ENCODE data around the gene IP6K3. TPM values are rescaled to one million over a fixed set of nuclear protein-coding genes. Genes with fewer than 3 reads are reported as not detected.

The IP6K3 gene
- total and polyA plus RNA-seq, 12 donors: 0.06 to 1.6 (median 0.71) TPM; not detected in 3

- DNase-seq: no peak
- H3K4me3 ChIP-seq: no peak overlapping the region
- no peaks in the 10 kb centered on the region for H3K4me1 ChIP-seq (replicated peaks in 1 of 2)
- H3K36me3 ChIP-seq (replicated peaks in 1 of 2): no peaks in the 10 kb centered on the region
- WGBS, 4 donors: 77 to 80% (median 78%) methylated on average over 8 to 10 of the region's 10 CpGs
- no peak for TF ChIP-seq POLR2A (IDR thresholded peaks at IDR 0.05)
- no peak for TF ChIP-seq CTCF (IDR thresholded peaks at IDR 0.05)
- intact Hi-C loops (cut with DNase I): no loop called here
- H3K27me3 ChIP-seq: peaks cover 10% of the 10 kb centered on the region
- H3K9me3 ChIP-seq (replicated peaks in 1 of 3): no peaks in the 10 kb centered on the region
- H3K27ac ChIP-seq: no peak overlapping the region
Measured at GRCh38 chr6:33730611-33731010, 16.1 kb downstream of the IP6K3 start.

GRCh38 chr6:33729059-33729458, 17.6 kb downstream of the IP6K3 start:
- TF ChIP-seq POLR2A (IDR thresholded peaks at IDR 0.05) (no peak), CTCF (IDR thresholded peaks at IDR 0.05) (no peak)
- H3K27ac ChIP-seq: no peak overlapping the region
- no peaks in the 10 kb centered on the region for H3K4me1 ChIP-seq (replicated peaks in 1 of 2)
- no peak overlapping the region for H3K4me3 ChIP-seq
- H3K36me3 ChIP-seq (replicated peaks in 1 of 2): no peaks in the 10 kb centered on the region
- H3K9me3 ChIP-seq (replicated peaks in 1 of 3): no peaks in the 10 kb centered on the region
- intact Hi-C loops (cut with DNase I): no loop called here
- peaks cover 3% of the 10 kb centered on the region for H3K27me3 ChIP-seq
- no peak for DNase-seq
- 84 to 95% (median 89%) methylated on average over 4 to 6 of the region's 6 CpGs for WGBS, 4 donors

- peaks cover 3% of the 10 kb centered on the region for H3K27me3 ChIP-seq
- H3K36me3 ChIP-seq (replicated peaks in 1 of 2): no peaks in the 10 kb centered on the region
- WGBS, 4 donors: 78 to 93% (median 85%) methylated on average over 10 to 11 of the region's 11 CpGs
- DNase-seq: no peak
- TF ChIP-seq POLR2A (IDR thresholded peaks at IDR 0.05): no peak
- TF ChIP-seq CTCF (IDR thresholded peaks at IDR 0.05): no peak
- intact Hi-C loops (cut with DNase I): no loop called here
- H3K27ac ChIP-seq: no peak overlapping the region
- H3K4me3 ChIP-seq: no peak overlapping the region
- H3K9me3 ChIP-seq (replicated peaks in 1 of 3): no peaks in the 10 kb centered on the region
- H3K4me1 ChIP-seq (replicated peaks in 1 of 2): peaks cover 0 to 3% of the 10 kb centered on the region in 2 donors
Measured at GRCh38 chr6:33728438-33728837, 18.3 kb downstream of the IP6K3 start.

GRCh38 chr6:33727932-33728331, 18.8 kb downstream of the IP6K3 start:
- 25 to 67% (median 47%) methylated on average over 3 to 11 of the region's 11 CpGs for WGBS, 4 donors
- Histone ChIP-seq H3K9me3 (replicated peaks in 1 of 3) (no peaks in the 10 kb centered on the region), H3K27me3 (no peaks in the 10 kb centered on the region), H3K27ac (no peak overlapping the region), H3K4me1 (replicated peaks in 1 of 2) (peaks cover 0 to 6% of the 10 kb centered on the region in 2 donors), H3K36me3 (replicated peaks in 1 of 2) (no peaks in the 10 kb centered on the region), H3K4me3 (no peak overlapping the region)
- DNase-seq: peak in 2 of 7 donors; percentile 41 to 51
- no peak for TF ChIP-seq POLR2A (IDR thresholded peaks at IDR 0.05)
- no peak for TF ChIP-seq CTCF (IDR thresholded peaks at IDR 0.05)
- intact Hi-C loops (cut with DNase I): no loop called here

Data from adrenal gland (tissue), 12 donors.